BLaER1 treated with 17β-estradiol and CSF1 and Interleukin-3, amounts not matched to agents 10 nM and 100 nM (cell line): ENCODE results near the gene UGT1A1.

ENCODE experiments used
- H3K27ac ChIP-seq, 11 experiments: shearing (Covaris generic); formaldehyde crosslinking; 2 replicates each; pipeline ENCODE4 v1.8.1; 2022
- H3K27me3 ChIP-seq, 11 experiments: shearing (Covaris generic); formaldehyde crosslinking; 2 replicates each; pipeline ENCODE4 v1.8.1; 2022
- H3K36me3 ChIP-seq, 11 experiments: shearing (Covaris generic); formaldehyde crosslinking; 2 replicates each; pipeline ENCODE4 v1.8.1; 2022
- H3K4me1 ChIP-seq, 10 experiments: shearing (Covaris generic); formaldehyde crosslinking; 2 replicates each; pipeline ENCODE4 v1.8.1; 2022
- H3K4me2 ChIP-seq, 11 experiments: shearing (Covaris generic); formaldehyde crosslinking; 2 replicates each; pipeline ENCODE4 v1.8.1; 2022
- H3K4me3 ChIP-seq, 10 experiments: shearing (Covaris generic); formaldehyde crosslinking; 2 replicates each; pipeline ENCODE4 v1.8.1; 2022
- H3K9ac ChIP-seq, 11 experiments: shearing (Covaris generic); formaldehyde crosslinking; 2 replicates each; pipeline ENCODE4 v1.8.1; 2022
- H3K9me3 ChIP-seq, 11 experiments: shearing (Covaris generic); formaldehyde crosslinking; replicated peaks in 1 of 11; 2 replicates each; pipeline ENCODE4 v1.8.1; 2022
- H4K20me1 ChIP-seq, 11 experiments: shearing (Covaris generic); formaldehyde crosslinking; 2 replicates each; pipeline ENCODE4 v1.8.1; 2022
- Cebpa-rat ChIP-seq, 11 experiments: shearing (Covaris generic); IDR thresholded peaks; 2 replicates each; pipeline ENCODE4 v1.8.1; 2022

Gene UGT1A1

DNA sequence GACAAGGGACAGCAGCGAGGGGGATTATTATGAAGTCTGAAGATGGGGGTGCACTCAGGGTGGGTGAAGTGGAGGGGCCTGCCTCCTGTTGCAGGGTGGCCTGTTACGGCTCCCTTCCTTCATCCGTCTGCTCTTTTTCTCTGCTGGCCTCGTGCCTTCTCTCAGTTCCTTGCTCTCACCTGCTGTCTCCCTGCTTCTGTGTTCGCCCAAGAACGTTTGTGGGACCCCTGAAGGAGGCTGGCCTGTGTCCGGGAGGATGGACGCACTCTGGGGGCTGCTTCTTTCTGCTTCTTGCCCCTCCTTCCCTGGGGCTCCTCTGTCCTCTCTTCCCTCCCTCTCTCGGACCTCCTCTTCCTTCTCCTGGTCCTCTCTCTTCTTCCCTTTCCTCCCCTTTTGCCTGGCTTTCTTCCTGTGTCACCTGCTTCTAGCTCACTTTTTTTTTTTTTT lies 31.8 kb downstream of the UGT1A1 start:
- H3K36me3 ChIP-seq: no peaks in the 10 kb centered on the region
- peaks cover 0 to 20% (median 11%) of the 10 kb centered on the region in 11 experiments; a peak in 15 of 22 replicates for H3K9me3 ChIP-seq
- no peak overlapping the region for H3K27ac ChIP-seq
- no peaks in the 10 kb centered on the region for H3K27me3 ChIP-seq
- no peak overlapping the region for H3K4me2 ChIP-seq
- H4K20me1 ChIP-seq: no peaks in the 10 kb centered on the region
- no peak for TF ChIP-seq Cebpa-rat (IDR thresholded peaks at IDR 0.05)
- no peak overlapping the region for H3K4me3 ChIP-seq
- no peak overlapping the region for H3K9ac ChIP-seq
- H3K4me1 ChIP-seq: peaks cover 0 to 6% (median 0%) of the 10 kb centered on the region in 10 experiments; a peak in 1 of 20 replicates

DNA sequence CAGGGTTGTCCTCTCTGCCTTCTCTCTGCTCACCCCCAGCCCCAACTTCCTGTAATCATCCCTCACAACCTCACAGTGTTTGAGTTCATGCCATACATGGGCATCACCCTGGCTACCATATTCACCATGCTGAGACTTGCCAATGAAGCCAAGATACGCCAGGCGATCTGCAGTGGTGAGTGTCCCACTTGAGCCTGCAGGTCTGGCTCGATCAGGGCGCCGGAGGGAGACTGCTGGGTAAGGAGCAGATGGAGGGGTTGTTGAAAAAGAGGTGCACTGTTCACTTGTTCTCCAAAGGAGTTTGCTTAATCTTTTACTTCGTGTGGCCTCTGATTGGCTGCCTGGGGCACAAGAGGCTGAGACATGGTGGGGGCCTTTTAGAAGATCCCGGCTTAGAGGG lies 32.6 kb downstream of the UGT1A1 start:
- Histone ChIP-seq H3K4me3 (no peak overlapping the region), H3K27ac (no peak overlapping the region), H3K4me1 (peaks cover 0 to 6% (median 0%) of the 10 kb centered on the region in 10 experiments; a peak in 1 of 20 replicates), H3K9ac (no peak overlapping the region), H4K20me1 (no peaks in the 10 kb centered on the region), H3K9me3 (peaks cover 0 to 18% (median 11%) of the 10 kb centered on the region in 11 experiments; a peak in 10 of 22 replicates), H3K4me2 (no peak overlapping the region), H3K36me3 (no peaks in the 10 kb centered on the region), H3K27me3 (no peaks in the 10 kb centered on the region)
- TF ChIP-seq Cebpa-rat (IDR thresholded peaks at IDR 0.05): no peak

- peaks cover 0 to 15% (median 10%) of the 10 kb centered on the region in 11 experiments; a peak in 10 of 22 replicates for H3K9me3 ChIP-seq
- no peak overlapping the region for H3K4me2 ChIP-seq
Measured at GRCh38 chr2:233793465-233794127, 33.5 kb downstream of the UGT1A1 start.

DNA sequence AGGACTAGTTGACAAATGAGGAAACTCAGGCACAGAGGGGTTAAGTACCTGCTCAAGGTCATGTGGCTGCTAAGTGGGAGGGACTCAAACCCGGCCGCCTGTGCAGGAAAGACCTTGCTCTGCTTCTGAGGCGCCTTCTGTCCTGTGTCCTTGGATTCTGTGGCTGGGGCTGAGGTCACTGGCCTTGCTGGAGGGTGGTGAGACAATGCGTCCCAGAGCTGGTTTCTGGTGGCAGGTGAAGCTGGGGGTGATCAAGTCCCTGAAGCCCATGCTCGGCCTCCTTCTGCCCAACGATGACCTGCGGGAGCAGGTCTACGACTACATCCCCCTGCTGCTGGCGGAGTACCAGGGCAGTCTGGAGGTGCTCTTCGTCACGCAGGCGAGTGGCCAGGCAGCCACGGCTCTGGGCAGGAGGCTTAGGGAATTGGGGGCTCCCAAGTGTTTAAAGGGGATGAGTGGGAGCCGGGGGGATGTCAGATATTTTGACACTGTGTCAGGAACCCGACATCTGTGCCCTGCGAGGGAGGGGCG lies 34.1 kb downstream of the UGT1A1 start:
- no peaks in the 10 kb centered on the region for H3K27me3 ChIP-seq
- H3K4me1 ChIP-seq: peaks cover 0 to 6% (median 0%) of the 10 kb centered on the region in 10 experiments; a peak in 1 of 20 replicates
- peaks cover 0 to 9% (median 7%) of the 10 kb centered on the region in 11 experiments; a peak in 10 of 22 replicates for H3K9me3 ChIP-seq
- H3K36me3 ChIP-seq: no peaks in the 10 kb centered on the region
- no peaks in the 10 kb centered on the region for H4K20me1 ChIP-seq
- H3K27ac ChIP-seq: no peak overlapping the region
- no peak overlapping the region for H3K9ac ChIP-seq
- H3K4me2 ChIP-seq: no peak overlapping the region
- TF ChIP-seq Cebpa-rat (IDR thresholded peaks at IDR 0.05): no peak
- no peak overlapping the region for H3K4me3 ChIP-seq

More at GRCh38 chr2:233793465-233794127, 33.5 kb downstream of the UGT1A1 start:
- Histone ChIP-seq H3K36me3 (no peaks in the 10 kb centered on the region), H3K27me3 (no peaks in the 10 kb centered on the region), H4K20me1 (no peaks in the 10 kb centered on the region), H3K9ac (no peak overlapping the region), H3K4me3 (no peak overlapping the region), H3K4me1 (peaks cover 0 to 6% (median 0%) of the 10 kb centered on the region in 10 experiments; a peak in 1 of 20 replicates), H3K27ac (no peak overlapping the region)
- TF ChIP-seq Cebpa-rat (IDR thresholded peaks at IDR 0.05): no peak

DNA sequence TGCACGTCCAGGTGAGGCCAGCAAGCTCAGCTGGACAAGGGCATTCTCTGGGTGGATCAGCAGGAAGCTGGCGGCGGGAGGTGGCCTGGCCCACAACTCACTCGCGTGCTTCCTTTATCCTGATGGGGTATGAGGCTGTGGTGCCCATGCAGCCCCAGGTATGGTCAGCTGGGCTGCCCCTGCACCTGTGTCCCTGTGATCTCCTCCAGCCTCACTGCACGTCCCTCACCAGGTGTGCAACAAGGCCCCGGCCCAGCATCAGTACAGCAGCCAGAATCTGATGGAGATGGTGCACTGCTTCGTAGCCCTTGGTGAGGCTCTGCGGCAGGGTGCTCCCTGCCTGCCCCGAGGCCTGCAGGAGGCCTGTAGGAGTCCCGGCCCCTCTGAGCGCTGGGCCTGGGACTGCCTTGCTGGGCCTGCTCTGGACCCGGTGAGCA lies 35.7 kb downstream of the UGT1A1 start:
- Histone ChIP-seq H3K4me3 (no peak overlapping the region), H3K27ac (no peak overlapping the region), H3K9ac (no peak overlapping the region), H4K20me1 (no peaks in the 10 kb centered on the region), H3K27me3 (no peaks in the 10 kb centered on the region), H3K4me1 (no peaks in the 10 kb centered on the region), H3K4me2 (no peak overlapping the region), H3K9me3 (no peaks in the 10 kb centered on the region; a peak in 1 of 22 replicates), H3K36me3 (no peaks in the 10 kb centered on the region)
- TF ChIP-seq Cebpa-rat (IDR thresholded peaks at IDR 0.05): no peak

- Histone ChIP-seq H3K9ac (no peak overlapping the region), H3K4me1 (peaks cover 2 to 5% (median 3%) of the 10 kb centered on the region in 10 experiments; a peak in 18 of 20 replicates), H4K20me1 (no peaks in the 10 kb centered on the region), H3K9me3 (no peaks in the 10 kb centered on the region; a peak in 1 of 22 replicates), H3K27ac (no peak overlapping the region), H3K4me2 (no peak overlapping the region), H3K36me3 (no peaks in the 10 kb centered on the region), H3K27me3 (no peaks in the 10 kb centered on the region), H3K4me3 (no peak overlapping the region)
- no peak for TF ChIP-seq Cebpa-rat (IDR thresholded peaks at IDR 0.05)
Measured at GRCh38 chr2:233796254-233796653, 36.2 kb downstream of the UGT1A1 start.

- no peak overlapping the region for H3K4me3 ChIP-seq
- no peaks in the 10 kb centered on the region for H3K36me3 ChIP-seq
- H3K9me3 ChIP-seq: no peaks in the 10 kb centered on the region
- no peak overlapping the region for H3K27ac ChIP-seq
- H3K9ac ChIP-seq: no peak overlapping the region
- no peak for TF ChIP-seq Cebpa-rat (IDR thresholded peaks at IDR 0.05)
- peaks cover 5 to 12% (median 10%) of the 10 kb centered on the region in 10 experiments; a peak in 18 of 20 replicates for H3K4me1 ChIP-seq
- no peaks in the 10 kb centered on the region for H4K20me1 ChIP-seq
- no peak overlapping the region for H3K4me2 ChIP-seq
- no peaks in the 10 kb centered on the region for H3K27me3 ChIP-seq
Measured at GRCh38 chr2:233798335-233799086, 38.4 kb downstream of the UGT1A1 start.

GRCh38 chr2:233799087-233799665 lies 39.1 kb downstream of the UGT1A1 start:
- H3K27me3 ChIP-seq: no peaks in the 10 kb centered on the region
- H3K4me1 ChIP-seq: peaks cover 5 to 12% (median 10%) of the 10 kb centered on the region in 10 experiments; a peak in 18 of 20 replicates
- H3K27ac ChIP-seq: no peak overlapping the region
- H3K4me3 ChIP-seq: no peak overlapping the region
- H3K9ac ChIP-seq: no peak overlapping the region
- no peak for TF ChIP-seq Cebpa-rat (IDR thresholded peaks at IDR 0.05)
- H3K36me3 ChIP-seq: no peaks in the 10 kb centered on the region
- H4K20me1 ChIP-seq: no peaks in the 10 kb centered on the region
- H3K4me2 ChIP-seq: no peak overlapping the region
- no peaks in the 10 kb centered on the region for H3K9me3 ChIP-seq

- Histone ChIP-seq H3K4me1 (peaks cover 5 to 12% (median 10%) of the 10 kb centered on the region in 10 experiments; a peak in 18 of 20 replicates), H3K9ac (no peak overlapping the region), H3K4me3 (no peak overlapping the region), H3K36me3 (no peaks in the 10 kb centered on the region), H3K9me3 (no peaks in the 10 kb centered on the region), H3K27ac (no peak overlapping the region), H3K4me2 (no peak overlapping the region), H3K27me3 (no peaks in the 10 kb centered on the region), H4K20me1 (no peaks in the 10 kb centered on the region)
- no peak for TF ChIP-seq Cebpa-rat (IDR thresholded peaks at IDR 0.05)
Measured at GRCh38 chr2:233799716-233800115, 39.6 kb downstream of the UGT1A1 start.
